HL-60 (cell line): Measurements from ENCODE around the gene NOTUM.
A peak's percentile ranks its signal among the peaks of the same experiment; 100 is the strongest.

Experiments used
- DNase-seq, 2 experiments: peaks; one replicate each; pipeline ENCODE4 v3.0.0-alpha.2; 2010 to 2020; ENCODE audit warnings: low read depth in 1 of 2, low spot score in 1 of 2
- H3K27ac ChIP-seq: fragments of 250-450 bp; sonication (Bioruptor Pico); replicated peaks from 2 replicates; pipeline ENCODE4 v1.5.1; 2020; ENCODE audit warnings: mild to moderate bottlenecking, moderate library complexity
- H3K27me3 ChIP-seq: fragments of 250-450 bp; sonication (Bioruptor Pico); 2 replicates; pipeline ENCODE4 v1.5.1; 2021; ENCODE audit warnings: mild to moderate bottlenecking, moderate library complexity; ENCODE audit not compliant: insufficient read depth, poor library complexity, severe bottlenecking
- H3K4me3 ChIP-seq: replicated peaks from 2 replicates; pipeline ENCODE4 v1.5.1; 2011; ENCODE audit warnings: mild to moderate bottlenecking, control low read depth, low read length; ENCODE audit not compliant: insufficient read depth
- CTCF ChIP-seq: IDR thresholded peaks from one replicate; pipeline ENCODE4 v1.5.1; 2011; ENCODE audit warnings: low read length, control low read depth, inconsistent platforms; ENCODE audit not compliant: insufficient read depth
- GABPA ChIP-seq: IDR thresholded peaks from 2 replicates; pipeline ENCODE4 v1.6.1; 2012; ENCODE audit warnings: low read depth
- POLR2AphosphoS5 ChIP-seq: IDR thresholded peaks from 2 replicates; pipeline ENCODE4 v1.6.1; 2012; ENCODE audit warnings: low read depth
- REST ChIP-seq: IDR thresholded peaks from 2 replicates; pipeline ENCODE4 v1.6.1; 2012; ENCODE audit warnings: low read depth; ENCODE audit not compliant: insufficient replicate concordance
- SPI1 ChIP-seq: IDR thresholded peaks from 2 replicates; pipeline ENCODE4 v1.6.1; 2012; ENCODE audit warnings: low read depth, mild to moderate bottlenecking, borderline replicate concordance

Gene NOTUM

GRCh38 chr17:81960130-81960958 lies 643 bp downstream of the NOTUM start:
- DNase-seq: no peak
- Histone ChIP-seq H3K27ac (no peak overlapping the region), H3K4me3 (peak overlapping the region; percentile 22), H3K27me3 (peaks cover 14% of the 10 kb centered on the region)
- TF ChIP-seq REST (no peak), SPI1 (no peak), CTCF (no peak), POLR2AphosphoS5 (no peak), GABPA (no peak)

- H3K27me3 ChIP-seq: peaks cover 14% of the 10 kb centered on the region
- H3K27ac ChIP-seq: no peak overlapping the region; the same call in 1 of the 2 replicates
- peak; percentile 47 to 54 for DNase-seq
- H3K4me3 ChIP-seq: peak overlapping the region; percentile 31
- TF ChIP-seq CTCF (peak; percentile 10), GABPA (no peak)
Observed at GRCh38 chr17:81959362-81960129, 1.4 kb downstream of the NOTUM start.

- Histone ChIP-seq H3K27ac (no peak overlapping the region), H3K4me3 (peak overlapping the region; percentile 31), H3K27me3 (peaks cover 14% of the 10 kb centered on the region)
- DNase-seq: no peak
- TF ChIP-seq GABPA (no peak), REST (no peak), POLR2AphosphoS5 (no peak), CTCF (no peak), SPI1 (no peak)
Observed at GRCh38 chr17:81958633-81959342, 2.2 kb downstream of the NOTUM start.
